RCC 7860 (cell line): Measurements from ENCODE around the gene SCAANT1.

Experiments
- DNase-seq: peaks from one replicate; pipeline ENCODE4 v3.0.0-alpha.2; 2015; ENCODE audit warnings: low spot score
- FAIRE-seq: peaks from 2 replicates; lab custom pipeline; 2012; peaks lifted over from hg19 to GRCh38; lab: Jason Lieb, UNC

The SCAANT1 gene

GRCh38 chr3:63864008-63864964, 47.9 kb downstream of the SCAANT1 start:
- FAIRE-seq: no peak
- DNase-seq: no peak

GRCh38 chr3:63863150-63864007, 48.8 kb downstream of the SCAANT1 start, which contains the start of the genes ATXN7 and THOC7:
ATXN7 (plus strand) TSS chr3:63863867; CDS start chr3:63912599, 48,732 bp downstream.
THOC7 (minus strand) TSS chr3:63863805; CDS start chr3:63863790, 15 bp downstream.
- FAIRE-seq (no peak), DNase-seq (no peak)

DNA sequence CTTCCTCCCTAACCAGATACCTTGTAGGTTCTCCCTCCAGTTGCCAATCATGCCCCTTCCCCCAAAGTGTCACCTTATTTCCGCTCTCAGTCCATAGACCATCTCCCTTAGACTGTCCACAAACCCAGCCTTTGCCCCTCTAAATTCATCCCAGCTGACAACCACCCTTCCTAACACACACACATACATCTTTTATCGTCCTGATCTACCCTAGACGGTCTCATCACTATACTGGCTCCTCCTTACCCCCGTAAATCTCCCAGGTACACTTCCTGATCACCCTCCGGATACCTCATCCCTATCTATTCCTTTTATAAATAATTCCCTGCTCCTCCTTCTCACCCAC, 49.4 kb downstream of the SCAANT1 start:
- DNase-seq: no peak
- FAIRE-seq: no peak
